ENCODE data around the gene CLCA2.

- no peak for TF ChIP-seq KLF1 (tag by site-specific recombination; IDR thresholded peaks at IDR 0.05)
- TF ChIP-seq CTCF (tag by site-specific recombination; IDR thresholded peaks at IDR 0.05) = no peak
- TF ChIP-seq ZSCAN5A (tag by site-specific recombination; IDR thresholded peaks at IDR 0.05) = no peak
- no peak for TF ChIP-seq KLF16 (tag by site-specific recombination; IDR thresholded peaks at IDR 0.05)
- no peak for TF ChIP-seq YY1 (tag by site-specific recombination; IDR thresholded peaks at IDR 0.05)
- TF ChIP-seq ZBTB49 (tag by site-specific recombination; IDR thresholded peaks at IDR 0.05; ENCODE audit: low read depth) = no peak
- no peak for TF ChIP-seq ZBTB1 (tag by site-specific recombination; IDR thresholded peaks at IDR 0.05)
- TF ChIP-seq ZNF785 (tag by site-specific recombination; IDR thresholded peaks at IDR 0.05) = no peak
- no peak for TF ChIP-seq ATF2 (tag by site-specific recombination; IDR thresholded peaks at IDR 0.05; ENCODE audit: low read depth)
- TF ChIP-seq ZFP37 (tag by site-specific recombination; IDR thresholded peaks at IDR 0.05) = no peak
- no peak for TF ChIP-seq ZSCAN30 (tag by site-specific recombination; IDR thresholded peaks at IDR 0.05)
- TF ChIP-seq PBX3 (CRISPR knock-in tag; IDR thresholded peaks at IDR 0.05) = no peak
Measured at GRCh38 chr1:86500714-86501113, 76.7 kb downstream of the CLCA2 start.
